GM12878 (cell line): Measurements from ENCODE around the gene PYGO1. TPM values are rescaled to one million over a fixed set of nuclear protein-coding genes. Genes with fewer than 3 reads are reported as not detected.

Experiments used
- ATF2 ChIP-seq: IDR thresholded peaks from 2 replicates; pipeline ENCODE4 v1.6.1; 2012; ENCODE audit warnings: low read length, inconsistent platforms
- ATF7 ChIP-seq: fragments of 450-650 bp; IDR thresholded peaks from 2 replicates; pipeline ENCODE4 v1.6.1; 2016; ENCODE audit warnings: low read depth, mild to moderate bottlenecking
- BHLHE40 ChIP-seq, 2 experiments: fragments of 450-650 bp in 1 of 2; IDR thresholded peaks; 2 replicates each; pipeline ENCODE4 v1.6.1; 2011 to 2017; ENCODE audit warnings: low read depth in 2 of 2, borderline replicate concordance in 1 of 2, improper control_type of control experiment in 1 of 2, low read length in 1 of 2, mild to moderate bottlenecking in 1 of 2
- CREM ChIP-seq: IDR thresholded peaks from 2 replicates; pipeline ENCODE4 v1.6.1; 2014; ENCODE audit warnings: antibody characterized with exemption, low read depth
- E2F4 ChIP-seq: IDR thresholded peaks from 2 replicates; pipeline ENCODE4 v1.6.1; 2012; ENCODE audit warnings: low read depth, low read length, improper control_type of control experiment
- ESRRA ChIP-seq: IDR thresholded peaks from 2 replicates; pipeline ENCODE4 v1.6.1; 2012; ENCODE audit warnings: mild to moderate bottlenecking, low read length, improper control_type of control experiment
- GABPA ChIP-seq: IDR thresholded peaks from 2 replicates; pipeline ENCODE4 v1.6.1; 2014; ENCODE audit warnings: antibody characterized with exemption, low read depth, mild to moderate bottlenecking, inconsistent platforms
- HDAC6 ChIP-seq: fragments of 200-600 bp; sonication (generic); IDR thresholded peaks from one replicate; pipeline ENCODE4 v1.8.0; 2017; ENCODE audit warnings: antibody characterized with exemption; ENCODE audit not compliant: unreplicated experiment
- JUNB ChIP-seq: IDR thresholded peaks from 2 replicates; pipeline ENCODE4 v1.6.1; 2016; ENCODE audit warnings: antibody characterized with exemption, mild to moderate bottlenecking
- KDM1A ChIP-seq: fragments of 200-600 bp; sonication (generic); IDR thresholded peaks from 2 replicates; pipeline ENCODE4 v1.6.1; 2016; ENCODE audit warnings: borderline replicate concordance
- NR2C1 ChIP-seq: fragments of 450-650 bp; IDR thresholded peaks from 2 replicates; pipeline ENCODE4 v1.6.1; 2017; ENCODE audit warnings: antibody characterized with exemption, mild to moderate bottlenecking, moderate library complexity
- NR2F1 ChIP-seq: fragments of 450-650 bp; conservative IDR thresholded peaks from 2 replicates; pipeline ENCODE4 v1.6.1; 2017; ENCODE audit warnings: mild to moderate bottlenecking
- POLR2AphosphoS2 ChIP-seq: IDR thresholded peaks from 2 replicates; pipeline ENCODE4 v1.6.1; 2011; ENCODE audit warnings: low read depth, mild to moderate bottlenecking, low read length, improper control_type of control experiment, moderate library complexity
- SIX5 ChIP-seq: IDR thresholded peaks from 2 replicates; pipeline ENCODE4 v1.6.1; 2011; ENCODE audit warnings: mild to moderate bottlenecking, low read depth, low read length, moderate library complexity; ENCODE audit not compliant: severe bottlenecking
- STAT3 ChIP-seq: IDR thresholded peaks from 2 replicates; pipeline ENCODE4 v1.6.1; 2011; ENCODE audit warnings: low read depth, low read length, improper control_type of control experiment
- TCF12 ChIP-seq: IDR thresholded peaks from 2 replicates; pipeline ENCODE4 v1.6.1; 2011; ENCODE audit warnings: low read depth, mild to moderate bottlenecking, low read length
- ZBTB11 ChIP-seq: fragments of 450-650 bp; formaldehyde crosslinking; IDR thresholded peaks from 2 replicates; pipeline ENCODE4 v1.5.0; 2022; ENCODE audit warnings: mild to moderate bottlenecking, missing genetic modification characterization
- ZBTB4 ChIP-seq: fragments of 450-650 bp; formaldehyde crosslinking; IDR thresholded peaks from 2 replicates; pipeline ENCODE4 v1.4.0; 2022; ENCODE audit warnings: mild to moderate bottlenecking, moderate library complexity
- polyA plus RNA-seq, 11 experiments: library from polyadenylated mRNA; depleted of rRNA in 4 of 11; unstranded in 6 of 11; stranded (reverse) in 5 of 11; fragments of >200 nt; fragmentation: Nextera tagmentation in 4 of 11; fragmentation: Illumina TruSeq in 1 of 11; extraction: Ambion mirVana in 4 of 11; extraction: Trizol in 1 of 11; gene quantifications; 1 replicate in 1 of 11; 2 replicates in 10 of 11; pipeline versions ENCODE4 v1.2.1 to v1.2.3, GENCODE V29; 2011 to 2016; ENCODE audit warnings: inconsistent platforms in 2 of 11, missing spikeins in 2 of 11, low read depth in 1 of 11
- total RNA-seq, 4 experiments: library from RNA; depleted of rRNA in 3 of 4; stranded (reverse); fragments of >200 nt in 3 of 4; fragmentation: Illumina TruSeq in 1 of 4; extraction: Trizol in 1 of 4; gene quantifications; 2 replicates each; pipeline versions ENCODE4 v1.2.1 to v1.2.3, GENCODE V29; 2013 to 2021
- TF ChIP-seq, protein P1 (sequence below): IDR thresholded peaks from 2 replicates; pipeline ENCODE4 v1.6.1; 2011; ENCODE audit warnings: borderline replicate concordance, low read depth, mild to moderate bottlenecking, moderate library complexity, low read length; ENCODE audit not compliant: insufficient read depth, poor library complexity, severe bottlenecking

Gene PYGO1
- total and polyA plus RNA-seq, 10 of the 15 experiments (the other 5 are each of a cell fraction or from before 2014, with no cell fraction given): 0.01 TPM; not detected in 9

DNA sequence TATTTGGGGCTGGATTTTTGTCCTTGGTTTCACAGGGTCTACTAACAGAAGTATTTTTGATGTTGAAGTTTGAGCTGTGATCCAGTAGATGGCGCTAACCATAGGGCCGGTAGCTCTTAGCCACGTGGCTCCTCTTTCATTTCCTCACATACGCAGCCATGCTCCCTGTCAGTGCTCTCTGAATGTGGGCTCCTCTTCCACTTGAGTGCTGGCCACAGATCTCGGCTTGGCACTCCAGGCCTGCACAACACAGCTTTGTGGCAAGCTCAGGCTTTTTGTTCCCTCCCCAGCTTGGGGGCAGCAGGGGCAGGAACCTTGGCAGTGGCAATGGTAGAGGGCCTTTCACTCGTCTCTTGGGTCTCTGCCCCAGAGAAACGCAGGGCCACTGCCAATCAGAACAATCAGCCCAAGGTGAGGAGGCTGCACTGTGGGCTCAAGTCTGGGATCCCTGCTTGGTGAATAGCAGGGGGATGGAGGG is 61.5 kb downstream of the PYGO1 start (continued):
- TF ChIP-seq ZBTB11 (CRISPR knock-in tag) (no peak), NR2F1 (no peak), KDM1A (no peak), HDAC6 (no peak), POLR2AphosphoS2 (no peak), ZBTB4 (CRISPR knock-in tag) (no peak), BHLHE40 (IDR thresholded peaks at IDR 0.05; ENCODE audit: borderline replicate concordance in 1 of 2, low read depth in 2 of 2, low read length in 1 of 2) (0 out of 4 replicates have a peak, but pooled peaks of 1 of the 2 experiments have one; percentile 10), JUNB (no peak), STAT3 (no peak), NR2C1 (no peak), ESRRA (no peak), SIX5 (no peak), CREM (no peak), ATF7 (no peak), E2F4 (no peak), TCF12 (no peak), GABPA (no peak), ATF2 (no peak)
- TF ChIP-seq, protein P1, sequence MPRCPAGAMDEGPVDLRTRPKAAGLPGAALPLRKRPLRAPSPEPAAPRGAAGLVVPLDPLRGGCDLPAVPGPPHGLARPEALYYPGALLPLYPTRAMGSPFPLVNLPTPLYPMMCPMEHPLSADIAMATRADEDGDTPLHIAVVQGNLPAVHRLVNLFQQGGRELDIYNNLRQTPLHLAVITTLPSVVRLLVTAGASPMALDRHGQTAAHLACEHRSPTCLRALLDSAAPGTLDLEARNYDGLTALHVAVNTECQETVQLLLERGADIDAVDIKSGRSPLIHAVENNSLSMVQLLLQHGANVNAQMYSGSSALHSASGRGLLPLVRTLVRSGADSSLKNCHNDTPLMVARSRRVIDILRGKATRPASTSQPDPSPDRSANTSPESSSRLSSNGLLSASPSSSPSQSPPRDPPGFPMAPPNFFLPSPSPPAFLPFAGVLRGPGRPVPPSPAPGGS: no peak
